HEK293 (cell line): ENCODE data around the gene HMGA1.
A peak's percentile ranks its signal among the peaks of the same experiment; 100 is the strongest.

Experiments
- CTCF ChIA-PET: fragments of 350-600 bp; formaldehyde crosslinking; extraction: SDS; loops from one replicate; lab custom pipeline; 2021; ENCODE audit warnings: antibody characterized with exemption; lab: Yijun Ruan, JAX
- POLR2A ChIA-PET: fragments of 300-600 bp; formaldehyde crosslinking; extraction: SDS; loops from one replicate; lab custom pipeline; 2020; ENCODE audit warnings: antibody characterized with exemption, inconsistent platforms; lab: Yijun Ruan, JAX
- H3K27ac ChIP-seq: fragments of 200-500 bp; sonication (Bioruptor generic); 2 replicates; pipeline ENCODE4 v1.5.1; 2014; ENCODE audit warnings: low read depth, low read length, control low read depth, inconsistent platforms; ENCODE audit errors: extremely low read depth
- H3K36me3 ChIP-seq, 2 experiments: fragments of 200-500 bp in 1 of 2; sonication (Bioruptor generic) in 1 of 2; 1 replicate in 1 of 2; 2 replicates in 1 of 2; pipeline ENCODE4 v1.5.1; 2014 to 2017; ENCODE audit warnings: inconsistent platforms in 2 of 2, low read length in 2 of 2; ENCODE audit not compliant: control insufficient read depth in 2 of 2, insufficient read depth in 1 of 2
- H3K4me1 ChIP-seq: fragments of 200-500 bp; sonication (Bioruptor generic); 2 replicates; pipeline ENCODE4 v1.5.1; 2014; ENCODE audit warnings: mild to moderate bottlenecking, low read length, inconsistent platforms; ENCODE audit not compliant: control insufficient read depth, insufficient read depth
- H3K4me3 ChIP-seq: 2 replicates; pipeline ENCODE4 v1.5.1; 2011; ENCODE audit warnings: low read depth, mild to moderate bottlenecking, control low read depth, low read length, moderate library complexity
- H3K9me3 ChIP-seq: fragments of 200-500 bp; sonication (Bioruptor generic); 2 replicates; pipeline ENCODE4 v1.5.1; 2014; ENCODE audit warnings: low read depth, low read length, inconsistent platforms; ENCODE audit not compliant: control insufficient read depth, insufficient read depth
- EGR2 ChIP-seq: fragments of 450-650 bp; formaldehyde crosslinking; IDR thresholded peaks from 2 replicates; pipeline ENCODE4 v1.5.1; 2016; ENCODE audit warnings: low read depth, missing biosample characterization, missing genetic modification characterization
- IKZF3 ChIP-seq: fragments of 450-650 bp; IDR thresholded peaks from 2 replicates; pipeline ENCODE4 v1.5.0; 2018; ENCODE audit warnings: missing biosample characterization, mild to moderate bottlenecking, missing genetic modification characterization, moderate library complexity
- KLF1 ChIP-seq: fragments of 450-650 bp; formaldehyde crosslinking; IDR thresholded peaks from 2 replicates; pipeline ENCODE4 v1.5.1; 2016; ENCODE audit warnings: missing biosample characterization, missing genetic modification characterization
- KLF16 ChIP-seq: fragments of 450-650 bp; formaldehyde crosslinking; IDR thresholded peaks from 2 replicates; pipeline ENCODE4 v1.5.1; 2017; ENCODE audit warnings: missing biosample characterization, missing genetic modification characterization
- KLF8 ChIP-seq: fragments of 450-650 bp; formaldehyde crosslinking; IDR thresholded peaks from 2 replicates; pipeline ENCODE4 v1.5.1; 2016; ENCODE audit warnings: missing biosample characterization, missing genetic modification characterization
- RBAK ChIP-seq: fragments of 450-650 bp; formaldehyde crosslinking; IDR thresholded peaks from 2 replicates; pipeline ENCODE4 v1.5.1; 2016; ENCODE audit warnings: missing biosample characterization, missing genetic modification characterization
- WT1 ChIP-seq: fragments of 450-650 bp; formaldehyde crosslinking; IDR thresholded peaks from 2 replicates; pipeline ENCODE4 v1.5.1; 2016; ENCODE audit warnings: missing biosample characterization, missing genetic modification characterization
- ZBTB20 ChIP-seq: fragments of 450-650 bp; formaldehyde crosslinking; IDR thresholded peaks from 2 replicates; pipeline ENCODE4 v1.5.1; 2016; ENCODE audit warnings: missing biosample characterization, missing genetic modification characterization
- ZBTB44 ChIP-seq: fragments of 450-650 bp; IDR thresholded peaks from 2 replicates; pipeline ENCODE4 v1.5.1; 2018; ENCODE audit warnings: missing biosample characterization, mild to moderate bottlenecking, missing genetic modification characterization
- ZFP69B ChIP-seq: fragments of 450-650 bp; formaldehyde crosslinking; IDR thresholded peaks from 2 replicates; pipeline ENCODE4 v1.5.1; 2016; ENCODE audit warnings: missing biosample characterization, missing genetic modification characterization
- ZNF184 ChIP-seq: fragments of 450-650 bp; IDR thresholded peaks from 2 replicates; pipeline ENCODE4 v1.5.1; 2018; ENCODE audit warnings: missing biosample characterization, mild to moderate bottlenecking, missing genetic modification characterization
- ZNF335 ChIP-seq: fragments of 450-650 bp; formaldehyde crosslinking; conservative IDR thresholded peaks from 2 replicates; pipeline ENCODE4 v1.5.1; 2016; ENCODE audit warnings: missing biosample characterization, missing genetic modification characterization
- ZNF366 ChIP-seq: fragments of 450-650 bp; formaldehyde crosslinking; conservative IDR thresholded peaks from 2 replicates; pipeline ENCODE4 v1.5.1; 2016; ENCODE audit warnings: missing biosample characterization, missing genetic modification characterization
- ZNF549 ChIP-seq: fragments of 450-650 bp; IDR thresholded peaks from 2 replicates; pipeline ENCODE4 v1.5.1; 2018; ENCODE audit warnings: missing biosample characterization, missing genetic modification characterization, mild to moderate bottlenecking, inconsistent platforms, moderate library complexity
- ZNF560 ChIP-seq: fragments of 450-650 bp; formaldehyde crosslinking; IDR thresholded peaks from 2 replicates; pipeline ENCODE4 v1.5.1; 2017; ENCODE audit warnings: missing biosample characterization, missing genetic modification characterization, borderline replicate concordance
- ZNF561 ChIP-seq: fragments of 450-650 bp; IDR thresholded peaks from 2 replicates; pipeline ENCODE4 v1.5.1; 2018; ENCODE audit warnings: missing biosample characterization, missing genetic modification characterization, borderline replicate concordance
- ZNF658 ChIP-seq: fragments of 450-650 bp; formaldehyde crosslinking; IDR thresholded peaks from 2 replicates; pipeline ENCODE4; 2016; ENCODE audit warnings: missing biosample characterization, missing genetic modification characterization
- ZNF664 ChIP-seq: fragments of 450-650 bp; formaldehyde crosslinking; IDR thresholded peaks from 2 replicates; pipeline ENCODE4 v1.5.1; 2016; ENCODE audit warnings: missing biosample characterization, missing genetic modification characterization
- ZSCAN30 ChIP-seq: fragments of 450-650 bp; IDR thresholded peaks from 2 replicates; pipeline ENCODE4 v1.5.1; 2018; ENCODE audit warnings: missing biosample characterization, mild to moderate bottlenecking, missing genetic modification characterization, moderate library complexity
- ZSCAN5A ChIP-seq: fragments of 450-650 bp; formaldehyde crosslinking; IDR thresholded peaks from 2 replicates; pipeline ENCODE4 v1.5.1; 2016; ENCODE audit warnings: missing biosample characterization, missing genetic modification characterization
- ZXDB ChIP-seq: fragments of 450-650 bp; formaldehyde crosslinking; IDR thresholded peaks from 2 replicates; pipeline ENCODE4 v1.5.1; 2016; ENCODE audit warnings: missing biosample characterization, missing genetic modification characterization
- TF ChIP-seq, protein P1 (sequence below): fragments of 450-650 bp; formaldehyde crosslinking; optimal IDR thresholded peaks from 2 replicates; pipeline ENCODE3; 2016; ENCODE audit warnings: missing biosample characterization, mild to moderate bottlenecking, missing genetic modification characterization
- TF ChIP-seq, protein P2 (sequence below): fragments of 450-650 bp; formaldehyde crosslinking; IDR thresholded peaks from 2 replicates; pipeline ENCODE4 v1.5.1; 2016; ENCODE audit warnings: missing biosample characterization, missing genetic modification characterization
- TF ChIP-seq, protein P3 (sequence below): fragments of 450-650 bp; formaldehyde crosslinking; IDR thresholded peaks from 2 replicates; pipeline ENCODE4 v1.5.1; 2016; ENCODE audit warnings: missing biosample characterization, missing genetic modification characterization

The HMGA1 gene

DNA sequence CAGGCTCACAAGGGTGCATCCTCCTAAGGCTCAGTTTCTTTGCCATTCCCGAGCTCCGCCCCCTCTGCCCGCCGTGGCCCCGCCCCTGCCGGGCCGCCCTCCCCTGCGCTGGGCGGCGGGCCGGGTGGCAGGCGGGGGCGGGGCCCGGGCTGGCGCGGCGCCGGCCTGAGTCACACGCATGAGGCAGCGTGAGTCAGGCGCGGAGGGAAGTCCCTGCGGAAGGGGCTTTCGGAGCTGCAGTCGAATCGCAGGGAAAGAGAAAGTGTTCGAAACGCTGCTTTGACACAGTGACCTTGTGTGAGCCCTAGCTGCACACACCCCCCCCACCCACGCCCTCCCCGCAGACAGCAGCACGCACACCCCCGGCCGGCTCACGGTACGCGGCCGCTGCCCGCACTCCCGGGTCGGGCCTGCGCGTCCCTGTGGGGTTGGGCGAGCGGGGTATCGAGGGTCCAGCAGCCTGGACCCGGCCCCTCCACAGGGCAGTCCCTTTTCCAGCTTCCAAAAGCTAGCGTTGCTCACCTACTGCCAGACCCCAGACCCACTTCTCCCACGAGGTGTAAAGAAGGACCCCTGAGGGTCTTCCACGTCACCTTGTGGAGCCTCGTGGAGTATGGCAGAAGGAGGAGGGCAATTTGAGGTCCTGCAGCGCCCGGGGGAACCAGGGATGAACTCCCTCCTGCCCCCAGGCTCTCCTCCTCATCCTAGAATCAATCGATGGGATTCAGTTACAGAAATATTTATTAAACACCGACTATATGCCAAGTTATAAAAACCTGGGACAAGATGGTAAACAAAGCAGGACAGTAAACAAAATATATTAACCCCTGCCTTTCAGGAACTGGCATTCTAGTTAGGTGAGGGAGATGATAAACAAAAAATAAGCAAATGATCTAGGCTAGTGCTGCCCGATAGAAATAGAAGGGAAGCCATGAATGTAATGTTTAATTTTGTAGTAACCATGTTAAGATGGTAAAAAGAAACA lies 12.4 kb upstream of the HMGA1 start (continued):
- TF ChIP-seq IKZF3 (tag by site-specific recombination) (0 out of 2 replicates have a peak, but pooled peaks have one; percentile 3), ZNF664 (no peak), KLF1 (tag by site-specific recombination) (peak; percentile 50), ZSCAN30 (tag by site-specific recombination) (peak; percentile 50; the same call in 1 of the 2 replicates), KLF8 (tag by site-specific recombination) (peak; percentile 76; the same call in 1 of the 2 replicates), ZXDB (tag by site-specific recombination) (peak; percentile 85), ZNF658 (no peak), ZNF184 (tag by site-specific recombination) (0 out of 2 replicates have a peak, but pooled peaks have one; percentile 48), ZNF561 (tag by site-specific recombination) (no peak), ZFP69B (peak; percentile 39; the same call in 1 of the 2 replicates), ZBTB44 (tag by site-specific recombination) (0 out of 2 replicates have a peak, but pooled peaks have one; percentile 27), ZNF335 (peak; percentile 84), WT1 (no peak; the same call in 1 of the 2 replicates), ZBTB20 (tag by site-specific recombination) (peak; percentile 39), KLF16 (tag by site-specific recombination) (peak; percentile 46; the same call in 1 of the 2 replicates), ZNF560 (tag by site-specific recombination) (no peak)
- TF ChIP-seq, protein P1, sequence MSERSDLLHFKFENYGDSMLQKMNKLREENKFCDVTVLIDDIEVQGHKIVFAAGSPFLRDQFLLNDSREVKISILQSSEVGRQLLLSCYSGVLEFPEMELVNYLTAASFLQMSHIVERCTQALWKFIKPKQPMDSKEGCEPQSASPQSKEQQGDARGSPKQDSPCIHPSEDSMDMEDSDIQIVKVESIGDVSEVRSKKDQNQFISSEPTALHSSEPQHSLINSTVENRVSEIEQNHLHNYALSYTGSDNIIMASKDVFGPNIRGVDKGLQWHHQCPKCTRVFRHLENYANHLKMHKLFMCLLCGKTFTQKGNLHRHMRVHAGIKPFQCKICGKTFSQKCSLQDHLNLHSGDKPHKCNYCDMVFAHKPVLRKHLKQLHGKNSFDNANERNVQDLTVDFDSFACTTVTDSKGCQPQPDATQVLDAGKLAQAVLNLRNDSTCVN (tag by site-specific recombination), result peak; percentile 88
- TF ChIP-seq, protein P2, sequence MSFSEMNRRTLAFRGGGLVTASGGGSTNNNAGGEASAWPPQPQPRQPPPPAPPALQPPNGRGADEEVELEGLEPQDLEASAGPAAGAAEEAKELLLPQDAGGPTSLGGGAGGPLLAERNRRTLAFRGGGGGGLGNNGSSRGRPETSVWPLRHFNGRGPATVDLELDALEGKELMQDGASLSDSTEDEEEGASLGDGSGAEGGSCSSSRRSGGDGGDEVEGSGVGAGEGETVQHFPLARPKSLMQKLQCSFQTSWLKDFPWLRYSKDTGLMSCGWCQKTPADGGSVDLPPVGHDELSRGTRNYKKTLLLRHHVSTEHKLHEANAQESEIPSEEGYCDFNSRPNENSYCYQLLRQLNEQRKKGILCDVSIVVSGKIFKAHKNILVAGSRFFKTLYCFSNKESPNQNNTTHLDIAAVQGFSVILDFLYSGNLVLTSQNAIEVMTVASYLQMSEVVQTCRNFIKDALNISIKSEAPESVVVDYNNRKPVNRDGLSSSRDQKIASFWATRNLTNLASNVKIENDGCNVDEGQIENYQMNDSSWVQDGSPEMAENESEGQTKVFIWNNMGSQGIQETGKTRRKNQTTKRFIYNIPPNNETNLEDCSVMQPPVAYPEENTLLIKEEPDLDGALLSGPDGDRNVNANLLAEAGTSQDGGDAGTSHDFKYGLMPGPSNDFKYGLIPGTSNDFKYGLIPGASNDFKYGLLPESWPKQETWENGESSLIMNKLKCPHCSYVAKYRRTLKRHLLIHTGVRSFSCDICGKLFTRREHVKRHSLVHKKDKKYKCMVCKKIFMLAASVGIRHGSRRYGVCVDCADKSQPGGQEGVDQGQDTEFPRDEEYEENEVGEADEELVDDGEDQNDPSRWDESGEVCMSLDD (tag by site-specific recombination), result 0 out of 2 replicates have a peak, but pooled peaks have one; percentile 29

- H3K27ac ChIP-seq, result no peak overlapping the region
- no peaks in the 10 kb centered on the region for H3K9me3 ChIP-seq
- CTCF ChIA-PET, result interaction anchor here (0.6 to 2.0 kb wide), 4 partner anchors 21 to 555 kb away, joined by 3 to 8 read pairs (median 4); no protein-coding TSS in a partner anchor
- H3K4me3 ChIP-seq, result no peak overlapping the region
- TF ChIP-seq RBAK (tag by site-specific recombination) (no peak), ZSCAN30 (tag by site-specific recombination) (no peak), ZNF549 (no peak), ZSCAN5A (no peak), ZNF366 (no peak), EGR2 (tag by site-specific recombination) (no peak)
- TF ChIP-seq, protein P3, sequence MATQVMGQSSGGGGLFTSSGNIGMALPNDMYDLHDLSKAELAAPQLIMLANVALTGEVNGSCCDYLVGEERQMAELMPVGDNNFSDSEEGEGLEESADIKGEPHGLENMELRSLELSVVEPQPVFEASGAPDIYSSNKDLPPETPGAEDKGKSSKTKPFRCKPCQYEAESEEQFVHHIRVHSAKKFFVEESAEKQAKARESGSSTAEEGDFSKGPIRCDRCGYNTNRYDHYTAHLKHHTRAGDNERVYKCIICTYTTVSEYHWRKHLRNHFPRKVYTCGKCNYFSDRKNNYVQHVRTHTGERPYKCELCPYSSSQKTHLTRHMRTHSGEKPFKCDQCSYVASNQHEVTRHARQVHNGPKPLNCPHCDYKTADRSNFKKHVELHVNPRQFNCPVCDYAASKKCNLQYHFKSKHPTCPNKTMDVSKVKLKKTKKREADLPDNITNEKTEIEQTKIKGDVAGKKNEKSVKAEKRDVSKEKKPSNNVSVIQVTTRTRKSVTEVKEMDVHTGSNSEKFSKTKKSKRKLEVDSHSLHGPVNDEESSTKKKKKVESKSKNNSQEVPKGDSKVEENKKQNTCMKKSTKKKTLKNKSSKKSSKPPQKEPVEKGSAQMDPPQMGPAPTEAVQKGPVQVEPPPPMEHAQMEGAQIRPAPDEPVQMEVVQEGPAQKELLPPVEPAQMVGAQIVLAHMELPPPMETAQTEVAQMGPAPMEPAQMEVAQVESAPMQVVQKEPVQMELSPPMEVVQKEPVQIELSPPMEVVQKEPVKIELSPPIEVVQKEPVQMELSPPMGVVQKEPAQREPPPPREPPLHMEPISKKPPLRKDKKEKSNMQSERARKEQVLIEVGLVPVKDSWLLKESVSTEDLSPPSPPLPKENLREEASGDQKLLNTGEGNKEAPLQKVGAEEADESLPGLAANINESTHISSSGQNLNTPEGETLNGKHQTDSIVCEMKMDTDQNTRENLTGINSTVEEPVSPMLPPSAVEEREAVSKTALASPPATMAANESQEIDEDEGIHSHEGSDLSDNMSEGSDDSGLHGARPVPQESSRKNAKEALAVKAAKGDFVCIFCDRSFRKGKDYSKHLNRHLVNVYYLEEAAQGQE (tag by site-specific recombination), result no peak
- no peaks in the 10 kb centered on the region for H3K36me3 ChIP-seq
- POLR2A ChIA-PET, result no interaction called here
- H3K4me1 ChIP-seq, result no peaks in the 10 kb centered on the region
Measured at GRCh38 chr6:34225551-34225950, 11.1 kb upstream of the HMGA1 start.
